IMR-90 (cell line): Measurements from ENCODE around the gene ZNF554. TPM values are rescaled to one million over a fixed set of nuclear protein-coding genes. Genes with fewer than 3 reads are reported as not detected.

Source experiments
- ATAC-seq: fragments of 200-7000 bp; cut with Tn5 transposase; 2 replicates; pipeline ENCODE4 v1.9.1; 2020; ENCODE audit warnings: low read depth, mild to moderate bottlenecking, moderate library complexity
- BruUV-seq: library from RNA; stranded (reverse); fragments of 400-500 nt; replicated peaks from 2 replicates; lab custom pipeline; 2021; lab: Mats Ljungman, UMichigan
- CTCF ChIA-PET: fragments of 300-600 bp; formaldehyde crosslinking; extraction: SDS; loops from one replicate; lab custom pipeline; 2021; ENCODE audit warnings: antibody characterized with exemption; lab: Yijun Ruan, JAX
- POLR2A ChIA-PET: fragments of 300-600 bp; sonication (Branson Sonifier 250); formaldehyde crosslinking; loops from one replicate; lab custom pipeline; 2022; ENCODE audit warnings: antibody characterized with exemption; ENCODE audit not compliant: unreplicated experiment; lab: Charles Lee
- DNase-seq: peaks from one replicate; pipeline ENCODE4 v3.0.0; 2013
- H2AFZ ChIP-seq: replicated peaks from 2 replicates; pipeline ENCODE3; 2013; ENCODE audit warnings: low read length, mild to moderate bottlenecking; ENCODE audit not compliant: poor library complexity
- H2AK5ac ChIP-seq: 2 replicates; pipeline ENCODE4 v1.6.1; 2013; ENCODE audit warnings: low read depth, low read length, inconsistent platforms
- H2AK9ac ChIP-seq: replicated peaks from 2 replicates; pipeline ENCODE3; 2013; ENCODE audit warnings: mild to moderate bottlenecking, low read depth, low read length, moderate library complexity; ENCODE audit not compliant: poor library complexity
- H2BK120ac ChIP-seq: 2 replicates; pipeline ENCODE4 v1.6.1; 2013; ENCODE audit warnings: low read depth, low read length, inconsistent platforms
- H2BK15ac ChIP-seq: 3 replicates; pipeline ENCODE4 v1.6.1; 2013; ENCODE audit warnings: low read depth, low read length, inconsistent platforms
- H2BK20ac ChIP-seq: 2 replicates; pipeline ENCODE4 v1.6.1; 2013; ENCODE audit warnings: low read depth, mild to moderate bottlenecking, inconsistent platforms, low read length, moderate library complexity
- H2BK5ac ChIP-seq: 2 replicates; pipeline ENCODE4 v1.6.1; 2013; ENCODE audit warnings: mild to moderate bottlenecking, low read depth, low read length, inconsistent platforms; ENCODE audit not compliant: poor library complexity, severe bottlenecking
- H3K14ac ChIP-seq: replicated peaks from 2 replicates; pipeline ENCODE4 v1.6.1; 2013; ENCODE audit warnings: low read depth, low read length, inconsistent platforms
- H3K18ac ChIP-seq: 2 replicates; pipeline ENCODE4 v1.6.1; 2013; ENCODE audit warnings: low read depth, low read length, control low read depth
- H3K23ac ChIP-seq: 2 replicates; pipeline ENCODE4 v1.6.1; 2013; ENCODE audit warnings: low read depth, low read length, inconsistent platforms
- H3K27ac ChIP-seq: 2 replicates; pipeline ENCODE4 v1.5.1; 2013; ENCODE audit warnings: mild to moderate bottlenecking, control low read depth, low read length; ENCODE audit not compliant: insufficient read depth
- H3K27me3 ChIP-seq: 2 replicates; pipeline ENCODE4 v1.6.1; 2013; ENCODE audit warnings: low read length; ENCODE audit not compliant: control insufficient read depth, insufficient read depth
- H3K36me3 ChIP-seq: 2 replicates; pipeline ENCODE4 v1.6.1; 2013; ENCODE audit warnings: low read length, mixed read lengths; ENCODE audit not compliant: control insufficient read depth, insufficient read depth
- H3K4ac ChIP-seq: 2 replicates; pipeline ENCODE4 v1.6.1; 2013; ENCODE audit warnings: low read depth, low read length, inconsistent platforms
- H3K4me1 ChIP-seq: 2 replicates; pipeline ENCODE4 v1.6.1; 2013; ENCODE audit warnings: low read length, mixed read lengths; ENCODE audit not compliant: control insufficient read depth, insufficient read depth
- H3K4me2 ChIP-seq: 2 replicates; pipeline ENCODE4 v1.6.1; 2013; ENCODE audit warnings: low read depth, mild to moderate bottlenecking, control low read depth, low read length, moderate library complexity
- H3K4me3 ChIP-seq: 2 replicates; pipeline ENCODE4 v1.5.1; 2013; ENCODE audit warnings: low read depth, mild to moderate bottlenecking, control low read depth, low read length, moderate library complexity; ENCODE audit not compliant: insufficient read depth
- H3K56ac ChIP-seq: 2 replicates; pipeline ENCODE4 v1.6.1; 2013; ENCODE audit warnings: low read length, inconsistent platforms; ENCODE audit not compliant: insufficient read depth; ENCODE audit errors: extremely low read depth
- H3K79me1 ChIP-seq, 2 experiments: 2 replicates each; pipeline ENCODE4 v1.6.1; 2013; ENCODE audit warnings: low read length in 2 of 2, inconsistent platforms in 1 of 2, low read depth in 1 of 2
- H3K9ac ChIP-seq: 2 replicates; pipeline ENCODE4 v1.6.1; 2013; ENCODE audit warnings: low read depth, low read length, control low read depth
- H3K9me1 ChIP-seq: 2 replicates; pipeline ENCODE4 v1.6.1; 2013; ENCODE audit warnings: low read length, inconsistent platforms; ENCODE audit not compliant: insufficient read depth
- H3K9me3 ChIP-seq: 2 replicates; pipeline ENCODE4 v1.6.1; 2013; ENCODE audit warnings: low read length; ENCODE audit not compliant: control insufficient read depth, insufficient read depth
- H4K20me1 ChIP-seq: 2 replicates; pipeline ENCODE4 v1.6.1; 2013; ENCODE audit warnings: low read length, inconsistent platforms; ENCODE audit not compliant: insufficient read depth
- H4K5ac ChIP-seq: 2 replicates; pipeline ENCODE4 v1.6.1; 2013; ENCODE audit warnings: mild to moderate bottlenecking, low read depth, low read length, control low read depth
- H4K8ac ChIP-seq, 2 experiments: 2 replicates each; pipeline ENCODE4 v1.6.1; 2013; ENCODE audit warnings: low read depth in 2 of 2, low read length in 2 of 2, control low read depth in 1 of 2, inconsistent platforms in 1 of 2
- H4K91ac ChIP-seq: 2 replicates; pipeline ENCODE4 v1.6.1; 2013; ENCODE audit warnings: low read depth, low read length, inconsistent platforms; ENCODE audit not compliant: insufficient read depth
- BHLHE40 ChIP-seq: fragments of 150-350 bp; IDR thresholded peaks from 2 replicates; pipeline ENCODE4 v1.6.1; 2016; ENCODE audit warnings: mild to moderate bottlenecking, low read depth, low read length
- CEBPB ChIP-seq: IDR thresholded peaks from 2 replicates; pipeline ENCODE4 v1.6.1; 2012; ENCODE audit warnings: low read depth, low read length, improper control_type of control experiment
- CHD1 ChIP-seq: IDR thresholded peaks from 2 replicates; pipeline ENCODE4 v1.6.1; 2012; ENCODE audit warnings: low read depth, low read length, improper control_type of control experiment
- CTCF ChIP-seq: conservative IDR thresholded peaks from 2 replicates; pipeline ENCODE4 v1.5.1; 2012; ENCODE audit warnings: mild to moderate bottlenecking, low read depth, low read length, improper control_type of control experiment
- FOS ChIP-seq: fragments of 150-350 bp; IDR thresholded peaks from 2 replicates; pipeline ENCODE4 v1.6.1; 2016; ENCODE audit warnings: low read depth, low read length
- MAFK ChIP-seq: IDR thresholded peaks from 2 replicates; pipeline ENCODE4 v1.6.1; 2012; ENCODE audit warnings: low read depth, low read length, improper control_type of control experiment
- MAZ ChIP-seq: IDR thresholded peaks from 2 replicates; pipeline ENCODE4 v1.6.1; 2012; ENCODE audit warnings: low read depth, mild to moderate bottlenecking, low read length, improper control_type of control experiment, moderate library complexity, borderline replicate concordance
- MXI1 ChIP-seq: IDR thresholded peaks from 2 replicates; pipeline ENCODE4 v1.6.1; 2012; ENCODE audit warnings: low read depth, mild to moderate bottlenecking, low read length, moderate library complexity, borderline replicate concordance
- NFE2L2 ChIP-seq: fragments of 150-350 bp; IDR thresholded peaks from 2 replicates; pipeline ENCODE4 v1.6.1; 2016; ENCODE audit warnings: low read depth, mild to moderate bottlenecking, low read length
- POLR2A ChIP-seq: IDR thresholded peaks from 2 replicates; pipeline ENCODE4 v1.6.1; 2012; ENCODE audit warnings: mild to moderate bottlenecking, low read depth, low read length
- RAD21 ChIP-seq: IDR thresholded peaks from 2 replicates; pipeline ENCODE4 v1.6.1; 2012; ENCODE audit warnings: low read length, improper control_type of control experiment
- RCOR1 ChIP-seq: IDR thresholded peaks from 2 replicates; pipeline ENCODE4 v1.6.1; 2012; ENCODE audit warnings: mild to moderate bottlenecking, low read length, improper control_type of control experiment; ENCODE audit not compliant: insufficient replicate concordance
- RFX5 ChIP-seq: IDR thresholded peaks from 2 replicates; pipeline ENCODE4 v1.8.0; 2012; ENCODE audit warnings: low read depth, mild to moderate bottlenecking, low read length, moderate library complexity
- SMC3 ChIP-seq: fragments of 150-350 bp; IDR thresholded peaks from 2 replicates; pipeline ENCODE4 v1.6.1; 2016; ENCODE audit warnings: low read depth, mild to moderate bottlenecking, antibody characterized with exemption, low read length, moderate library complexity
- USF2 ChIP-seq: fragments of 150-350 bp; IDR thresholded peaks from 2 replicates; pipeline ENCODE4 v1.6.1; 2017; ENCODE audit warnings: mild to moderate bottlenecking, antibody characterized with exemption, low read length, low read depth
- WGBS, 2 experiments: methylation state at CpG; one replicate each; pipeline versions ENCODE4 v1.1.5 to v1.1.7; 2013; ENCODE audit warnings: missing lambda C conversion rate in 2 of 2; ENCODE audit not compliant: insufficient read length in 1 of 2; ENCODE audit errors: extremely low coverage in 2 of 2; 5-methylcytosine and 5-hydroxymethylcytosine counted together
- dilution Hi-C: fragments of 300-500 bp; cut with HindIII; formaldehyde crosslinking; loops from one replicate; pipeline ENCODE4 v1.14.3; 2018; ENCODE audit warnings: low sequenced_read_pairs; ENCODE audit not compliant: unreplicated experiment
- in situ Hi-C: fragments of 300-500 bp; cut with MboI; formaldehyde crosslinking; loops from 3 replicates; pipeline ENCODE4 v1.14.3; 2019; ENCODE audit warnings: low sequenced_read_pairs, inconsistent platforms, mixed read lengths
- intact Hi-C: fragments of 100-400 bp; cut with micrococcal nuclease; formaldehyde crosslinking; loops from 2 replicates; pipeline ENCODE4 v1.10.0; 2022
- polyA plus RNA-seq, 3 experiments: library from polyadenylated mRNA; depleted of rRNA; stranded (reverse); fragments of >200 nt; gene quantifications; 2 replicates each; pipeline ENCODE4 v1.2.3, GENCODE V29; 2012; ENCODE audit warnings: low replicate concordance in 1 of 3
- total RNA-seq: library from RNA; depleted of rRNA; stranded (reverse); fragments of >200 nt; gene quantifications from 2 replicates; pipeline ENCODE4 v1.2.3, GENCODE V29; 2012
- TF ChIP-seq, protein P1 (sequence below): fragments of 150-350 bp; IDR thresholded peaks from 2 replicates; pipeline ENCODE4 v1.6.1; 2016; ENCODE audit warnings: low read depth, mild to moderate bottlenecking, low read length, moderate library complexity, borderline replicate concordance

Gene ZNF554
- total and polyA plus RNA-seq, 2 of the 4 experiments (the other 2 are of a cell fraction) = 1.5 to 3.0 TPM

DNA sequence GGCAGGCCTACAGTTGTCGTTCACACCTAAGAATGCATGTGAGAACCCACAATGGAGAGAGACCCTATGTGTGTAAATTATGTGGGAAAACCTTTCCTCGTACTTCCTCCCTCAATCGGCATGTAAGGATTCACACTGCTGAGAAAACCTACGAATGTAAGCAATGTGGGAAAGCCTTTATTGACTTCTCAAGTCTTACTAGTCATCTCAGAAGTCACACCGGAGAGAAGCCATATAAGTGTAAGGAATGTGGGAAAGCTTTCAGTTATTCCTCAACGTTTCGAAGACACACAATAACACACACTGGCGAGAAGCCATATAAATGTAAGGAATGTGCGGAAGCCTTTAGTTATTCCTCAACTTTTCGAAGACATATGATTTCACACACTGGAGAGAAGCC is 32.9 kb downstream of the ZNF554 start:
- Histone ChIP-seq H3K23ac (no peak overlapping the region), H2AK5ac (no peak overlapping the region), H2AK9ac (no peak overlapping the region), H4K91ac (no peak overlapping the region), H2AFZ (no peak overlapping the region), H3K4ac (no peak overlapping the region), H3K4me1 (peaks cover 2% of the 10 kb centered on the region), H3K79me1 (peaks cover 12 to 21% of the 10 kb centered on the region in 2 experiments), H3K27me3 (no peaks in the 10 kb centered on the region), H3K27ac (no peak overlapping the region), H3K4me3 (no peak overlapping the region), H4K20me1 (no peaks in the 10 kb centered on the region), H2BK5ac (no peak overlapping the region), H3K36me3 (peaks cover 44% of the 10 kb centered on the region), H4K5ac (no peak overlapping the region), H3K18ac (no peak overlapping the region), H3K4me2 (no peak overlapping the region), H2BK120ac (no peak overlapping the region), H2BK15ac (no peak overlapping the region), H3K14ac (no peak overlapping the region), H3K9ac (no peak overlapping the region), H3K9me3 (peaks cover 93% of the 10 kb centered on the region), H3K9me1 (no peaks in the 10 kb centered on the region), H4K8ac (no peak overlapping the region), H3K56ac (no peak overlapping the region), H2BK20ac (no peak overlapping the region)
- intact Hi-C loops (no loop called here), dilution Hi-C loops (no loop called here), in situ Hi-C loops (no loop called here)
- DNase-seq (no peak), ATAC-seq (no peak)
- TF ChIP-seq FOS (no peak), USF2 (no peak), MAFK (no peak), POLR2A (no peak), SMC3 (no peak), RAD21 (no peak), CEBPB (no peak), CTCF (no peak), CHD1 (no peak), BHLHE40 (no peak), MAZ (no peak), RFX5 (no peak), MXI1 (no peak), NFE2L2 (no peak), RCOR1 (no peak)
- TF ChIP-seq, protein P1, sequence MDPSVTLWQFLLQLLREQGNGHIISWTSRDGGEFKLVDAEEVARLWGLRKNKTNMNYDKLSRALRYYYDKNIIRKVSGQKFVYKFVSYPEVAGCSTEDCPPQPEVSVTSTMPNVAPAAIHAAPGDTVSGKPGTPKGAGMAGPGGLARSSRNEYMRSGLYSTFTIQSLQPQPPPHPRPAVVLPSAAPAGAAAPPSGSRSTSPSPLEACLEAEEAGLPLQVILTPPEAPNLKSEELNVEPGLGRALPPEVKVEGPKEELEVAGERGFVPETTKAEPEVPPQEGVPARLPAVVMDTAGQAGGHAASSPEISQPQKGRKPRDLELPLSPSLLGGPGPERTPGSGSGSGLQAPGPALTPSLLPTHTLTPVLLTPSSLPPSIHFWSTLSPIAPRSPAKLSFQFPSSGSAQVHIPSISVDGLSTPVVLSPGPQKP = no peak
- no TSS peak for BruUV-seq
- WGBS, 2 experiments = no CpG with 5 or more reads among the region's 10 CpGs
- POLR2A ChIA-PET = no interaction called here
- CTCF ChIA-PET = no interaction called here
